GM19397 (cell line): ENCODE results near the gene ELF1.
A peak's percentile ranks its signal among the peaks of the same experiment; 100 is the strongest.

Source experiments
- ATAC-seq: cut with Tn5 transposase; IDR thresholded peaks from one replicate; pipeline ENCODE4 v1.9.1; 2021; ENCODE audit warnings: mild to moderate bottlenecking, moderate library complexity; ENCODE audit not compliant: unreplicated experiment

The ELF1 gene

GRCh38 chr13:41006978-41007743, 12.0 kb downstream of the ELF1 start:
- no peak for ATAC-seq

DNA sequence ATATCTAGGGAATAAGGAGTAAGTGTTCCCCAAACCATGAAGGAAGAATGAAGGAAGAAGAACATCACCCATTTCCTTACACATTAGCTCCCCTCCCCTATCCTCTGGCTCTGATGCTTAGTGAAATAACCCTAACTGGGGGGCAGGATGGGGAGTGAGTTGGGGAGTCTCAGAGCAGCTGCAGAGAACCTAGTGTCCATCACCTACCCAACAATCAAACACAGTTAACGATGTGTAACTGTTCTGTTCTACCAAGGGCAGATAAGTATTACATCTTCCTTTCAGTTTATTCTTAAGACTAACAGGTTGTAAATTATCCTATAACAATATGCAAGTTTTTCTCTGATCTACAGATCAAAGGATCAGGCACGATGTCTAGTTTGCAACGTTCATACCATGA, 12.8 kb downstream of the ELF1 start:
- ATAC-seq: no peak

- no peak for ATAC-seq
Observed at GRCh38 chr13:41005704-41006103, 13.4 kb downstream of the ELF1 start.

DNA sequence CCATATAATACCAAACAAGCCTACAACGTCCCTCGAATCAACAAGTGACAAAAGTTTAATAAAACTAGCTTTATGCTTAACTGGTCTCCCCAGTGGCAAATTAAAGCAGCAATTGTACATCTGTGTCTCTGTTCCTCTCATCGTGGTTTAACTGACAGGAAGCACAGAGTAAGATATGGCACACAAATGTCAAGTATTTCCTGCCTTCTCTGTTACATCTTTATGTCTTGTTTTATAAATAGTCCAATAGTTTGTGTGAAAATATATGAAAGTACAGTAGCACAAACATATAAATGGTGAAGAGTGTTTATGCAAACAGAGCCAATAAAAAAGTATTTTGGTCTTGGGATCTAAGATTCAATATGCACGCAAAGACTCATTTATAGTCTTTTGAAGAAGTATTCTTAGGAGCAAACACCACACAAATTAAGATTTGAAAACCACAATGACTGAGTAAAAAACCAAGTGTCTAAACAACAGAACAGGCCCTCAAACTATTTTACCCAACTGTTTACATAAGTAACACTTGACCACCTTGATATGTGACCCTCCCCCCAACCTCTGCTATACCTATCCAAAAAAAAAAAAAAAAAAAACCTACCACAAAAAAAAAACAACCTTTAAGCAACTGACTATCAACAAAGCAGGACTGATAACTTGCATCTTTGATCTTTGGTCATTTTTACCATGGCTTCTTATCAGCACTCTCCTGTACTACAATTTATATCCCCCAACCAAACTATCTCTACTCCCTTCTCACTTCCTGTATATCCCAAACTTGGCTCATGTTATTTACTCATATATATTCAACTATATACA, 14.0 kb downstream of the ELF1 start:
- peak; percentile 63 for ATAC-seq

GRCh38 chr13:41002606-41003005, 16.5 kb downstream of the ELF1 start:
- no peak for ATAC-seq

DNA sequence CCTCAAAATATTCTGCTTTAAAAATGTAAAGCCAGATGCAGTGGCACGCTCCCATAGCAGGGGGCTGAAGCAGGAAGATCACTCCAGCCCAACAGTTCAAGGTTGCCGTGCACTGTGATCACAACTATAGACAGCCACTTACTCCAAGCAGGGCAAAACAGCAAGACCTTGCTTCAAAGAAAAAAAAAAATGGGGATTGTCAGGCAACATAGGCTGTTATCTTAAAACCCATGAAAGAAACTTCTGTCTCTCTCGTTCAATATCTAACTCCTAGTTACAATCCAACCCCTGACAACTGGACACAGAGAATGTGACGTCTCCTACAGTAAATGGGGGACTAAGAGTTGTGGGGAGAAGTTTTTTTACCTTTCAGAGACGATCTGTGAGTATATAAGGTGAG, 17.4 kb downstream of the ELF1 start:
- ATAC-seq: no peak

DNA sequence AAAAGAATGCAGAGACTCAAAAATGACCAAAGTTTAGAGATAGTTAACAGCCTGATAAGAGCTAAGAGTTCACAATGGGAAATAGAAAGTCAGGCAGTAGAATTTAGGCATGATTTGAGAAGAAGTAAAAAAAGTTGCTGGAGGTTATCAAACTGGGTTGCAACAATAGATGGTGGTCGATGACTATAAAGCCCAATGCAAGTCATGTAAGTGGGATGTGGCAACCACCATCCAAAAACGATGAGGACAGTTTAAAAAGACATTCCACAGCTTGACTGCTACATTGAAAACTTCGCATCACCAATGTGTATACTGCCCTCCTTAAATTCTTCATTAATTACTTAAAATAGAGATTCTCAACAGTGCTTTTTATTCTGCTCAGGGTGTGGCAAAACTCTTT, 19.7 kb downstream of the ELF1 start:
- ATAC-seq: no peak

DNA sequence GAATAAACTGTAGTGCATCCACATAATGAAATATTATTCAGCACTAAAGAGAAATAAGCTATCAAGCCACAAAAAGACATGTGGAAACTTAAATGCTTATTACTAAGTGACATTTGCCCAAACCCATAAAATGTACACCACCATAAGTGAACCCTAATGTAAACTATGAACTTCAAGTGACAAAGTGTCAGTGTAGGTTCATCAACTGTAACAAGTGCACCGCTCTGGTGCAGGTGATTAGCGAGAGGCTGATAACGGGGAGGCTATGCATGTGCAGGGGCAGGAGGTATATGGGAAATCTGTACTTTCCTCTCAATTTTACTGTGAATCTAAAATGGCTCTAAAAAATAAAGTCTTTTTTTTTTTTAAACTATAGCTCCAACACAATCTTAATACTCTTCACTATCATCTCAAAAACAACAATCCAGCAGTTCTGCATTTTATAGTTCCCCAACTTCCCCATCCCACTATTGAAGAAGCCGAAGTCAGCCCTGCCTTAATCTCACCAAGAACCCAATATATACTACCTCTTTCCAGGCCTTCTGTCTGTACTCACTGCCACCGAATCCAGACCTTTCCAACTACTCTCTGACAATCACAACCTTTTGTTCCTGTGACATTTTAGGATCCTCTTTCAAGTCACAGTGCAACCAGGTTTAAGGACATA, 22.6 kb downstream of the ELF1 start:
- ATAC-seq: no peak

DNA sequence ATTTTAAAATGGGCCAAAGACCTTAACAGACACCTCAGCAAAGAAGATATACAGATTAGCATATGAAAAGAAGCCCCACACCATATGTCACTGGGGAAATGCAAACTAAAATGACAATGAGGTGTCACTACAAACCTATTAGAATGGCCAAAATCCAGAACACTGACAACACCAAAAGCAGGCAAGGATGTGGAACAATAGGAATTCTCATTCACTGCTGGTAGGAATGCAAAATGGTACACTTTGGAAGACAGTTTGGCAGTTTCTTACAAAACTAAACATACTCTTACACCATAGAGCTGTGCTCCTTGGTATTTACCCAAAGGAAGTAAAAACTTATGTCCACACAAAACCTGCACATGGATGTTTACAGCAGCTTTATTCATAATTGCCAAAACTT, 23.1 kb downstream of the ELF1 start:
- ATAC-seq: no peak

DNA sequence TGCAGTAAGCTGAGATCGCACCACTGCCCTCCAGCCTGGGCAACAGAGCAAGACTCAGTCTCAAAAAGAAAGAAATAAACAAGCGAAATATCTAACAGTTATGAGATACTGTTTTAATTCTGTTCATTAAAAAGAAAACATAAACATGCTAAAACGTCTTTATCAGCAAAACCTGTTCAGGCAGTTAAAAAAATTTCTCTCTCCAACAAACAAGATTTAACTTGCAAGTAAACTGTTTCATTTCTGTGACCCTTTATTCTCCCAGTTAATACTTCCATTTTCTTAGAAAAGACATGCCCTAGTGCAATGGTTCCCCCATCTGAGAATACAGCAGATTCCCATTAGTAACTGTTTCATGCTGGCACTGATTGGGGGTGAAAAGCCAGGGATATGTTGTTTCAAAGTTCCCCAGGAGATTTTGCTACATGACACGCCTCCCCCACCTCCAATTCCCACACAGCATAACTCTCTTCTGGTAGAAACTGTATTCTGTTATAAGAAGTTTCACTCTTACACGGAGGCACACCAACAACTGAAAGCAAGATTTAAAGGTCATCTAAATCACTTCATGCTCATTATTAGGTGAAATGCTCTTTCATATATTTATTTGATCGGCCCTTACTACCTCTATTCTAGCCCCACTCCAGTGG, 24.4 kb downstream of the ELF1 start:
- peak; percentile 57 for ATAC-seq

DNA sequence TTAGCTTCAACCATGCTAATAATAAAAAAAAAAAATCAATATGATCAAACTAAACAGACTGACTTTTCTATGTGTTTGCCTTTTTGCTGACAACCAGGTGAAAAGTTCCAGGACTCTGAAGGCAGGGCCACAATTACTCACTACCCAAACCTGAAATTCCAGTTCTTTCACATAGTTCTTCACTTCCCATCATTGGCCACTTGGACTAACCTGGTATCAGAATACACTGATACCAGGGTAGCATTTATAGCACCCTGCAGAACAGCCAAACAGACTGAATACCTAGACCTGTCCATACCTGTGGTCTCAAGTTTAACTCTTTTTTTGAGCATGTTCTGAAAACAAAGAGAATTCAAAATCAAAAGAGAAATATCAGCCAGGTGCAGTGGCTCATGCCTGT, 25.1 kb downstream of the ELF1 start:
- no peak for ATAC-seq

DNA sequence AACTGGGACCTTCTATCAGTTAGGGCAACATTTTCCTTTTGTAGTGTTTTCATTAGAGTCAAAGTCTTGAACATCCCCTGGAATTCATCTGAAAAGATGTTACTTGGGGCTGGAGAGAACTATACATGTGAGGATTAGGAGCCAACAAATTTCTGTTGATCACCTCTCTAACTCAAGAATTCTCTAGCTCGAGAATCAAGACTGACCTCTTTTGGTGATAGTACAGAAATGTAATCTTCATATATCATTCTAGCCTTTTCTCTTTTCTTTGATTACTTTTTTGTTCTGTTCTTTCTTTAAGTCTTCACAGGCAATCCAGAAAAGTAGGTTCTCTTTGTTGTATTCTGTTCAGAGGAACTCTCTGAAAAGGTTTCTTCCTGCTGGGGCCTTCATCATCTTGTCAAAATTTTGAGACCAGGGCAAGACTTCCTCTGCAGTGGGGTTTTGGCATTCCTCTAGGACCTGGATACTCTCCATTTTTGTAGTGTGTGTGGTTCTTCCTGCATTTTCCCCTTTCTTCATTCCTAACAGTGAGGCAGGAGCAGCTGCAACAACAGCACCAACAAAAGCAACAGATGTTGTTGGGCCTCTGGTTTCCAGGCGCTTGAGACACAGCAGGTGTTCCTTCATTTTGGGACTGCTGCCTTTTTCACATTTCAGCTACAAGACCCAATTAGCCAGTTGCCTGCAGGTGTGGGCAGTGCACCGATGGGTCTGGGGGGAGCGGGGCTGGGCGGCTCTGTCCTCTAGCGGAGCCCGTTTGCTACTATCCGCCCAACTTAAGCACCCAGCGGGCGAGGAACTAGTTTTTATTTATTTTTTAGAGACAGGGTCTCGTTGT, 26.2 kb downstream of the ELF1 start:
- ATAC-seq: no peak

- no peak for ATAC-seq
Observed at GRCh38 chr13:40987606-40988280, 31.4 kb downstream of the ELF1 start.

GRCh38 chr13:40986101-40986856, 32.8 kb downstream of the ELF1 start:
- ATAC-seq: no peak

- ATAC-seq: no peak
Observed at GRCh38 chr13:40985381-40986100, 33.6 kb downstream of the ELF1 start.

DNA sequence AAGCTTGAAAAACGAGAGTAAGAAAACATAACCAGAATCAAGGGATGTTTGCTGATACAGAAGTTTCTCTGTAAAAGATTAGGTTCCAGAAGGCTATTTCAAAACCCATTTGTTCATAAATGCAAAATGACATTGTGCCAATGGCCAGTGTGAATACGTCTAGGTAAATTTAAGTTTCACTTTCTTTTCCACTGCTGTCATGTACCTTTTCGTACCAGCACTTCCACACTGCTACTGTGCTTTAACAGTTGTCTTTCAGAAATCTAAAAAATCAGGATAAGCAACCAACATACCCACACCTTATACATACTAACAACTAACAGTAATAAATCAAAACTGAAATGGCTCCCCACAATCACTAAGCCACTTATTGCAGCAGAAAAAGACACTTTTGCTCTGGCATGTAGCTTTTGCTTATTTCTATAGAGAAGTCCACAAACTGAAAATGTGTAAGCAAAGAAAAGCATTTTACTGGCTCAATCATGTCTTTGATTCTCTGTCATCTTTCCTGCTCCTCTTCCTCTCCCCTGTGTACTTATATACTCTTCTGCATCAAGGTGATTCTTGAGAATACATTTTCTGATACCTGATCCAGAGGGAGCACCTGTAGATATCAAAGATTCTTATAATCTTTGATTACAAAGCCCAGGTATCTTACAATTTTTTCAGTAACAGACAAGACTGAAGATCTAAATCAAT, 34.3 kb downstream of the ELF1 start:
- no peak for ATAC-seq

DNA sequence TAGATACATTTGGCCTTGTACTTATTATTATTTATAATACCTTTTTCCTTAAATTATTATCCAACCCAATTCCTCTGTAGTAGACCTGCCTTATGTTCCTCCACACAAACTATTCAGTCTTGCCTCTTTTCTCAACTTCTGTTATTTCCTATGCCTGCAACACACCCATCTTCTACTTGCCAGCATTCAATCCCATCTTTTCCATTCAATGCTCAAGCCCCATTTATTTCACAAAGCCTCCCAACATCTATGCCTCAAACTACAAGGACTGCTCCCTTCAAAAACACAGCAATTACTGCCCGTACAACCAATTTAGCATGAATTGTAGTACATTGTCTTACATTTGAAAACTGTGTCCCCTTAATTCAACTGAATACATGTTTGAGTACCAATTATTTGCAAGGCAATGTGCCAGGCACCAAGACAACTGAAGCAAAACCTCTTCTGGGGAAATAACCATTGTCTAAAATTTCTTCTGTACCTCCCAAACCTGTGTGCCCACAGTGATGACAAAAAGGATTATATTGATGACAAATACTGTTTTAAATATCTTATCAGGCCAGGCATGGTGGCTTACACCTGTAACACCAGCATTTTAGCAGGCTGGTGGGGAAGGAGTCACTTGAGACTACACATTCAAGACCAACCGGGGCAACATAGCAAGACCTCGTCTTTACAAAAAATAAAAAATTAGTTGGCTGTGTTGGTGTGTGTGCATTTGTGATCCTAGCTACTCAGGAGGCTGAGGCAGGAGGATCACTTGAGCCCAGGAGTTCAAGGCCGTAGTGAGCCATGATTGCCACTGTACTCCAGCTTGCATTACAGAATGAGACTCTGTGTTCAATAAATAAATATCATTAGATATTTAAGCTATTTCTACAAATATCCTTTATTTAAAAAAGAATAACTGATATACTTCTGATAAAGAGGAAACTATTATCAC, 35.1 kb downstream of the ELF1 start:
- ATAC-seq: no peak
